Stromal cell of bone marrow (primary cell): ENCODE results near the gene PCNA.
"Not testable (repeated sequence)": the region's sequence is repeated elsewhere in the genome, so short reads cannot be mapped to it uniquely, and the experiment has no call there.

Source experiments
- DNase-seq: peaks from one replicate; pipeline ENCODE4 v3.0.0-alpha.2; 2012; ENCODE audit warnings: low read depth

The PCNA gene

DNA sequence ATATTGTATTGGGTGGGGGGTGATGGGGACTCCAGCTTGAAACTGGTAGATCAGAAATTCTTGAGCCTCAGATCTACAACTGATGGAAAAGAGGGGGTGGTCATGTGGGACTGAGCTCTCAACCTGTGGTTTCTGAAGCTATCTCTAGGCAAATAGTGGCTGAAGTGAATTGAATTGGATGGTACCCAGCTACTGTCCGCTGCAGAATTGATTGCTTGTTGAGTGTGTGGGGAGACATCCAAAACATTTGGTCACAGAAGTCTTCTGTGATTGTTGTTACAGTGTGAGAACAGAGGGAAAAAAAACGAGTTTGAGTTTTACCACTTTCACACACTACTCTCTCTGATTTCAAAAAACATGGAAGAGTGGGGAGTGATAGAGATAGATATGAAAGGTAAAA is 21.9 kb upstream of the PCNA start:
- no peak for DNase-seq

DNA sequence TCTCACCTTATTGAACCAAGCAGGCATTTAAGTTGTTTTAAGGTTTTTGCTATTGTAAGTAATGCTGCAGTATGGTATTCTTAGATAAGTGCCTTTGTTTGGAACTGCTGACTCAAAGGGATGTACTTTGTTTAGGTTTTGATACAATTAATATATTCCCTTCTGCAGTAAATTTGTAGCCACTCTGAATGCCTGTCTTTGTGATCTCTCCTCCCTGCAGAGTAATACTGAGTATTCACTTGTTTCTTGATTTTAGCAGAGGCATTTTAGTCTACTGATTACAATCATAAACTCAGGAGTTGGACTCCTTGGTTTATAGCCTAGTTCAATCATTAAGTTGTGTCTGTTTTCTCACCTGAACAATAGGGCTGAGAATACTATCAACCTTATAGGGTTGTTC is 20.4 kb upstream of the PCNA start:
- no peak for DNase-seq

DNA sequence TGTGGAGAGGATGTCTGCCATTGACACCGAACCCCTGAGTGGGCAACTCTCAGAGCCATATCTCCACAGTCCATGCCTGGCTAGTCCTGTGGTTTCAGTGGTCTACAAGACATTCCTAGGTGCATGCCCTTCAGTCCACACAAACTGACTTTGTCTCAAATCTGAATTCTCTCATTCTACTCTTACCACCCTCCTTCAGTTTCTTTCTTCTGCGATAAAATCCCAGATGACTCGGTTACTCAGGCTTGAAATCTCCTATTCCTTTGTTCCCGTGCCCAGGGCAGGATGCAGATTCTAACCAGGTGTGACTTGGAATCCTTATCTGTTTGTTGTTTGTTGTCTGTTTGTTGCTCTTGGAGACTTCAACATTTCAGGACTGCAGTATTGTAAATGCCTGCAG is 16.3 kb upstream of the PCNA start:
- DNase-seq, result no peak

- DNase-seq, result no peak
Measured at GRCh38 chr20:5135363-5136012, 15.7 kb upstream of the PCNA start.

DNA sequence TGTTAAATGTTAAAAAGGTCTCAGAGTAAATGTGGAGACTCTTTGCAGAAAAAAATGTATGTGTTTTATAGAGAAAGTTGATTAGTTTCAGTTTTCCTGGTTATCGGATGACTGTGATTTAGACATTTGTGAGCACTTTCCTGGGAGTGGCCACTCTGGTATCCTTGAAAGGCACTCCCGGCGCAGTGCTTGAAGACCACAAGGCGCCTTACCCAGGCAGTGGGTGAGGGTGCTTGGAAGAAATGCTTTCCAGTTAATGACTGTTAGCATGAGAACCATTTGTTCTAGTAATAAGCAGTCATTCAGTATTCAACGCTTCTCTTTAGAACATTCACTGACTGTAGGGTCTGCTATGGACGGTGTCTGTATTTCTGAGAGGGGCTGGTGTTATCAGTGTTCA is 14.2 kb upstream of the PCNA start:
- DNase-seq, result no peak

GRCh38 chr20:5131502-5131901 is 11.7 kb upstream of the PCNA start:
- DNase-seq, result no peak

GRCh38 chr20:5128886-5129285 is 9.1 kb upstream of the PCNA start:
- DNase-seq, result no peak

GRCh38 chr20:5127859-5128424 is 8.2 kb upstream of the PCNA start:
- no peak for DNase-seq

- no peak for DNase-seq
Measured at GRCh38 chr20:5127204-5127858, 7.6 kb upstream of the PCNA start.

DNA sequence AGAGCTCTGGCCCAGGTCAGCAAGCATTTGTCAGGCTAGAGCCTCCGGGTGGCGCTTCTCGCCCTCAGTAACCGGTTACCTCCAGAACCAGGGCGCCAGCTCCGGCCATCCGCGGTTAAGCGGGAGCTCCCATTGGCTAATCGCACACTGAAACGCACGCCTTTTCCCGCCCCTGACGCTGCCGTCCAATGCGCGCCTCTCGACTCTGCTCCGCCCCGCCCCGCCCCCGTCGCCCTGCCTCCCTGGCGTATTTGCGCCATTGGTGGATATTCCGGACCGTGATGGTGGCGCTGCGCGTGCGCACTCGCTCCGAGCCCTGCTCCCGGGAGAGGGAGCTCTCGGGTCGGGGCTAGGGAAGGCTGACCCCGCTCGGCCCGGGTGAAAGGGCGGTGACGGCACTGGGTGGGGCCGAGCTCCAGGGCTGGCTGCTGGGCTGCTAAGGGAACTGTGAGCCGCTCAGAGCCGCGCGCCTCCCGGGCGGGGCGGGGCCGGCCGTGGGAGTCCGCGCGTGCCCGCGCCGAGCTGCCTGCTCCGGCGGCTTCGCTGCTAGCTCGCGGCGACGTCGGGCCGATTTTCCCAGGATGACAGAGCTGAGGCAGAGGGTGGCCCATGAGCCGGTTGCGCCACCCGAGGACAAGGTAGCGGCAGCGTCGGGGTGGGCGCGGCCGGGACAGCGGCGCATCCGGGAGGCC is 6.9 kb upstream of the PCNA start, which contains the start of gene CDS2:
Gene CDS2 (plus strand): TSS at position 497 of the 692 bp plus-strand sequence. CDS start 85 bp downstream, at position 582.
- peak; percentile 97 for DNase-seq

- DNase-seq, result no peak
Measured at GRCh38 chr20:5122873-5123260, 3.1 kb upstream of the PCNA start.

DNA sequence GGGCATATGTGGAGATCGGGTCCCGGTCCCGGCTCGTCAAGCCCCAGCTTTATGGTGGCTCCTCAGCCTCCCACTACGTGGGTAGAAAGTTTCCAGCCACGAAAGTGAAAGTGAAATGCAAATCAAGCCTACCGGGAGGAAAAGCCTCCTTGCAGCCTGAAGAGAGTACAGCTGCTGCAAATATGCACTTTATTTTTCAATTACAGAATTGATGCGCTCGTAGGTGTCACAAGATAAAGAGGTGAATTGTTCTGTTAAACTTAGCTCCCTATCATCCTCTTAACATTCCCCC is 373 bp upstream of the PCNA start:
- no peak for DNase-seq

- DNase-seq, result no peak
Measured at GRCh38 chr20:5119143-5119434, 669 bp downstream of the PCNA start.

DNA sequence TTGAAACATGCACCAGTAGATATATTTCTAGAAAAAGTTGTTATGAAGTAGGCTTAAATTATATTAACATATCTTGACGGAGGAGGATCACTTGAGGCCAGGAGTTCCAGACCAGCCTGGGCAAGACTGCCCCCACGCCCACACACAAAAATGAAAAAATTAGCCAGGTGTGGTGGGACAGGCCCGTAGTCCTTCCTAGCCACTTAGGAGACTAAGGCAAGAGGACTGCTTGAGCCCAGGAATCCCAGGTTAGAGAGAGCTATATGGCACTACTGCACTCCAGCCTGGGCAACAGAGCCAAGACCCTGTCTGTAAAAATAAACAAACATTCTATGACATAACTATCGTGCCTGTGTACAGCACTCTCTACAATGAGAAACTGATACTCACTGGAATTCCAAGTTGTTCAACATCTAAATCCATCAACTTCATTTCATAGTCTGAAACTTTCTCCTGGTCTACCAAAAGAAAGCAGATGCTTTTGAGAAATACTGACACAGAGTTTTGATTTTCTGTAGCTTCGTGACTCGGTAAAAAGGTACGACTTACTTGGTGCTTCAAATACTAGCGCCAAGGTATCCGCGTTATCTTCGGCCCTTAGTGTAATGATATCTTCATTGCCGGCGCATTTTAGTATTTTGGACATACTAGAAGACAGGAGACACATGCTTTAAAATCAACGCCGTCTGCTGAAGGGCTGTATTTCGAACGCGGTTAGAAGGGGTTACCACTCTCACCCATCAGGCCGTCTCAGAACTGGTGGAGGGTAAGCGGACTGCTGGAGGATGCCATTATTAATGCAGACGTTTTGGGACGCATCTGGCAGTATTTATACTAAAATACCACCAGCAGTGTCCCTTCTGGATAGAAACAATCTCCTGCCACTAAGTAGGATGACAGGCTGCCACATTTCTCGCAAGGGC is 1.3 kb downstream of the PCNA start:
- no peak for DNase-seq

GRCh38 chr20:5116875-5117274 is 2.9 kb downstream of the PCNA start:
- no peak for DNase-seq

- DNase-seq, result no peak
Measured at GRCh38 chr20:5114403-5114802, 5.4 kb downstream of the PCNA start.

GRCh38 chr20:5113615-5113986 is 6.2 kb downstream of the PCNA start:
- no peak for DNase-seq

- DNase-seq, result no peak
Measured at GRCh38 chr20:5109276-5109675, 10.5 kb downstream of the PCNA start.

GRCh38 chr20:5104479-5104878 is 15.3 kb downstream of the PCNA start:
- no peak for DNase-seq

DNA sequence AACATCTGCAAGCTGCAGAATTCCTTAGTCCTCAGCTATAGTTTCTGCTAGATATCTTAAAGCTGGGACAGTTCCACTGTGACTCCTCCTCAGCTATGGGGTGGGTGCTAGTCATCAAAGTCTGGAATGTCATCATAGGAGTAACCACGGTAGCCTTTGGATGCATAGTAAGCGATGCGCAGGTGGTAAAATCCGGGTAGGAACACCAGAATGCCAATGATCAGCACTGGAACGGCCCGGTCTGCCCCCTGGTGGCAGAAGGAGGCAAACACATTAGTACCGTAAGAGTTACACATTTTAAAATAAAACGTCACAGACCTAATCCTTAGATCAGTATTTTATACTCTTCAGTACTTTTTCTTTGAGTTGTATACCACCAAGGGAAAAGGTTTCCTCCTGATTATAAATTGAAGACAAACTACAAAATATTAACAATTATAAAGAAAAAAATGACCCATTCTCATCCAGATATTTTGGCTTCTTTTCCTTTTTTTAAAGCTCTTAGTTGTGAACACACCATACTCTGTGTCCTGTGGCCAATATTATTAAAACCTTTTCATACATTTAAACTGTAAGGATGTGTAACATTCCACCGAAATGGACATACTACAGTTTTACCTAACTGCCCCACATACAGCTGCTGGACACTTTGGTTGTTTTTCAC is 18.9 kb downstream of the PCNA start:
- peak; percentile 36 for DNase-seq

- DNase-seq, result not testable (repeated sequence)
Measured at GRCh38 chr20:5099909-5100308, 19.8 kb downstream of the PCNA start.

GRCh38 chr20:5099009-5099408 is 20.7 kb downstream of the PCNA start:
- DNase-seq, result not testable (repeated sequence)
